Smooth muscle cell (in vitro differentiated cells): Measurements from ENCODE around the gene THOC7. TPM values are rescaled to one million over a fixed set of nuclear protein-coding genes. Genes with fewer than 3 reads are reported as not detected.
A peak's percentile ranks its signal among the peaks of the same experiment; 100 is the strongest.

Source experiments
- DNase-seq: peaks from one replicate; lab custom pipeline; 2025; ENCODE audit not compliant: unreplicated experiment; lab: John Stamatoyannopoulos, UW
- H2AFZ ChIP-seq: fragments of 200-600 bp; sonication (generic); 2 replicates; pipeline ENCODE4 v1.6.0; 2016; ENCODE audit warnings: antibody characterized with exemption, low read depth, mild to moderate bottlenecking
- H3F3A ChIP-seq: fragments of 200-600 bp; sonication (generic); 2 replicates; pipeline ENCODE4 v1.6.0; 2017; ENCODE audit warnings: antibody characterized with exemption, low read depth
- H3K27ac ChIP-seq: fragments of 200-600 bp; sonication (generic); 2 replicates; pipeline ENCODE4 v1.5.1; 2016; ENCODE audit warnings: low read depth, mild to moderate bottlenecking
- H3K27me3 ChIP-seq: fragments of 200-600 bp; sonication (generic); 2 replicates; pipeline ENCODE4 v1.6.1; 2016; ENCODE audit warnings: low read depth, mild to moderate bottlenecking
- H3K36me3 ChIP-seq: fragments of 200-600 bp; sonication (generic); 2 replicates; pipeline ENCODE4 v1.5.1; 2016; ENCODE audit warnings: low read depth
- H3K4me1 ChIP-seq: fragments of 200-600 bp; sonication (generic); 2 replicates; pipeline ENCODE4 v1.5.1; 2016; ENCODE audit warnings: low read depth
- H3K4me2 ChIP-seq: fragments of 200-600 bp; sonication (generic); 2 replicates; pipeline ENCODE4 v1.6.0; 2016; ENCODE audit warnings: mild to moderate bottlenecking
- H3K4me3 ChIP-seq: fragments of 200-600 bp; sonication (generic); 2 replicates; pipeline ENCODE4 v1.5.1; 2016; ENCODE audit warnings: mild to moderate bottlenecking
- H3K79me2 ChIP-seq: fragments of 200-600 bp; sonication (generic); 2 replicates; pipeline ENCODE4 v1.6.0; 2016; ENCODE audit warnings: low read depth, mild to moderate bottlenecking
- H3K9ac ChIP-seq: fragments of 200-600 bp; sonication (generic); 2 replicates; pipeline ENCODE4 v1.6.0; 2016; ENCODE audit warnings: low read depth
- H3K9me3 ChIP-seq: fragments of 200-600 bp; sonication (generic); replicated peaks from 2 replicates; pipeline ENCODE4 v1.5.1; 2016; ENCODE audit warnings: low read depth
- H4K20me1 ChIP-seq: fragments of 200-600 bp; sonication (generic); 2 replicates; pipeline ENCODE4 v1.6.0; 2016; ENCODE audit warnings: low read depth
- WGBS: methylation state at CpG from one replicate; pipeline ENCODE4 v1.1.7; 2016; ENCODE audit warnings: low lambda C conversion rate; 5-methylcytosine and 5-hydroxymethylcytosine counted together
- polyA plus RNA-seq: library from polyadenylated mRNA; unstranded; fragments of >200 nt; fragmentation: Nextera tagmentation; extraction: Ambion mirVana; gene quantifications from 2 replicates; pipeline ENCODE4 v1.2.1, GENCODE V29; 2016
- total RNA-seq: library from RNA; depleted of rRNA; stranded (reverse); fragments of >200 nt; gene quantifications from 2 replicates; pipeline ENCODE4 v1.2.3, GENCODE V29; 2014
- TF ChIP-seq, protein P1 (sequence below): fragments of 200-600 bp; sonication (generic); IDR thresholded peaks from 2 replicates; pipeline ENCODE4 v1.5.1; 2017; ENCODE audit warnings: borderline replicate concordance, mild to moderate bottlenecking, antibody characterized with exemption; ENCODE audit not compliant: insufficient read depth, poor library complexity, severe bottlenecking

Gene THOC7
- total and polyA plus RNA-seq, 2 experiments from 2014 or later: 57.3 to 59.9 TPM

DNA sequence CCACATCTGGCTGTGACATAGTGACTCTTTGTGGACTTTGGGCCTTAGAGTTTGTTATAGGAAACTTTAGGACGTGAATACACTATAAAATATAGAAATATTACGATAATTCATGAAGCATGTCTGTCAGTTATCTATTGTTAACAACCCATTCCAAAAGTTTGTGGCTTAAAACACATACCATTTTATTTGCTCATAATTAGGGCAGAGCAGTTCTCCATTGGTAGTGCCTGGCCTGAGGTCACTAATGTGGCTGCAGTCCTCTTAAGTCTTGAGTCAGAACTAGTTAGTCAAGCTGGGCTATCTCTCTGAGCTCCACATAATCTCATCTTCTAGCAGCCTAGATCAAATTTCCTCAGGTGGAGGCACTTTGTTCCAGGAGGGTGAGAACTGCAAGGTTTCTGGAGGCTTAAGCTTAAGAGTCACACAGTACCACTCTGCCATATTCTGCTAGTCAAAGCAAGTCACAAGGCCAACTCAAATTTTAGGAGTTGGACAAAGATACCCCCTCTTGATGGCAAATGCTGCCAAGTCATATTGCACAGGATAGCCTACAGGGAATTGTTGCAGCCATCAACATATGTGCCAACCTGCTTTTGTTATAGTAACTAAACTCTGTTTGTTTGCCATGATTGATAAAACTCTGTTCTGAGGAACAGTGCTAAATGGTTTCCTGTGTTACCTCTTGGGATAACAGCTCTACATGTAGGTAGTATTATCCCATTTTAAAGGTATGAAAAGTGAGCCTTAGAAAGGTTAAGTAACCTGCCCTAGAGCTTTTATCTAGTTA is 8.7 kb upstream of the THOC7 start:
- H3K79me2 ChIP-seq: peaks cover 54% of the 10 kb centered on the region
- peaks cover 79% of the 10 kb centered on the region for H4K20me1 ChIP-seq
- H3K4me1 ChIP-seq: peaks cover under 1% of the 10 kb centered on the region
- H3K27ac ChIP-seq: peak overlapping the region; percentile 51
- WGBS: 71% methylated on average over 2 of the region's 2 CpGs
- no peaks in the 10 kb centered on the region for H3K27me3 ChIP-seq
- H3K36me3 ChIP-seq: no peaks in the 10 kb centered on the region
- peak overlapping the region; percentile 51 for H3K4me2 ChIP-seq
- no peaks in the 10 kb centered on the region for H3K9me3 ChIP-seq
- no peak overlapping the region for H2AFZ ChIP-seq
- no peak overlapping the region for H3K4me3 ChIP-seq
- TF ChIP-seq, protein P1, sequence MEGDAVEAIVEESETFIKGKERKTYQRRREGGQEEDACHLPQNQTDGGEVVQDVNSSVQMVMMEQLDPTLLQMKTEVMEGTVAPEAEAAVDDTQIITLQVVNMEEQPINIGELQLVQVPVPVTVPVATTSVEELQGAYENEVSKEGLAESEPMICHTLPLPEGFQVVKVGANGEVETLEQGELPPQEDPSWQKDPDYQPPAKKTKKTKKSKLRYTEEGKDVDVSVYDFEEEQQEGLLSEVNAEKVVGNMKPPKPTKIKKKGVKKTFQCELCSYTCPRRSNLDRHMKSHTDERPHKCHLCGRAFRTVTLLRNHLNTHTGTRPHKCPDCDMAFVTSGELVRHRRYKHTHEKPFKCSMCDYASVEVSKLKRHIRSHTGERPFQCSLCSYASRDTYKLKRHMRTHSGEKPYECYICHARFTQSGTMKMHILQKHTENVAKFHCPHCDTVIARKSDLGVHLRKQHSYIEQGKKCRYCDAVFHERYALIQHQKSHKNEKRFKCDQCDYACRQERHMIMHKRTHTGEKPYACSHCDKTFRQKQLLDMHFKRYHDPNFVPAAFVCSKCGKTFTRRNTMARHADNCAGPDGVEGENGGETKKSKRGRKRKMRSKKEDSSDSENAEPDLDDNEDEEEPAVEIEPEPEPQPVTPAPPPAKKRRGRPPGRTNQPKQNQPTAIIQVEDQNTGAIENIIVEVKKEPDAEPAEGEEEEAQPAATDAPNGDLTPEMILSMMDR: no peak
- H3K9ac ChIP-seq: no peak overlapping the region
- DNase-seq: no peak
- peaks cover 4% of the 10 kb centered on the region for H3F3A ChIP-seq

DNA sequence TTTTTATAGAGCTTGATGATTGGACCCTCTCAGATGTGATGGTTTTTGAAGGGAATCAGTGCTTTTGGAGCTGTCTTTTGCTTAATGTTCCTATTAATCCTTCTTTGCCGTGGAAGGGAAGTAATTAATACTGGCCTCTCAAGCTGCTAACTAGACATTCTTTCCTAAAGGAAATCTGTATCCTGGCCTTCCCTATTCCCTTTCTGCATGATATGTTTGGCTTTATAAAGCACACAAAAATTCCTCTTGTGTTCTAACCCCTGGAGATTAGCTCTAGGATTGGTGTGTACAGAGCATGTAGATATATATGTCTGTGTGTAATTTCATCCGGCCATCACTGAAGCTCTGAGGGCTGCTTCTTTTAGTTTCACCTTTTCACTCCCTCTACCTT is 7.0 kb upstream of the THOC7 start:
- Histone ChIP-seq H2AFZ (no peak overlapping the region), H3K27me3 (no peaks in the 10 kb centered on the region), H3K9ac (no peak overlapping the region), H4K20me1 (peaks cover 64% of the 10 kb centered on the region), H3K4me3 (no peak overlapping the region), H3K9me3 (no peaks in the 10 kb centered on the region), H3F3A (no peaks in the 10 kb centered on the region), H3K36me3 (no peaks in the 10 kb centered on the region), H3K4me2 (no peak overlapping the region), H3K27ac (no peak overlapping the region), H3K79me2 (peaks cover 55% of the 10 kb centered on the region), H3K4me1 (no peaks in the 10 kb centered on the region)
- no peak for DNase-seq
- 72% methylated on average over 2 of the region's 2 CpGs for WGBS
- TF ChIP-seq, protein P1: no peak

DNA sequence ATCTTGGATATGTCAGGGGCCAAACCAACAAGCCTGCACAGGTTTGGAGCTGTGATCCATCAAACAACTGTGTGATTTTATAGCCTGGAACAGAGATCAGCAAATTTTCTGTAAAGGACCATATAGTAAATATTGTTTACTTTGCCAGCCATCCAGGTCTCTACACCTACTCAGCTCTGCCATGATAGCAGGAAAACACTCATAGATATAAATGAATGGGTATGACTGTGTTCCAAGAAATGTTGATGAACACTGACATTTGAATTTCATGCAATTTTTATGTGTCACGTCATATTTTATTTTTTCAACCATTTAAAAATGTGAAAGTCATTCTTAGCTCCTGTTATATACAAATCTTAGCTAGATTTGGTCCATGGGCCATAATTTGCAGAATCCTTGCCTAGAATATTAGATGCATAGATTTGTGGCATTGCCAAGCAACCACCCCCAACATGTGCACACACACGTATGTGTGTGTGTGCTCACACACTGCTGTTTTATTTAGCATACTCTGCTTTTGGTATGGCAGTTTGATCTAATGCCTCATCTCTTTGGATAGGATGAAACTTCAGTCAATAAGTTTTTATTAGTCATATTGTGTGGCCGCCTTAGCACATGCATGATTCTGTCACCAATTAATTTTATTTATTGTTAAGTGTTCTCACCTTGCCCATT is 6.5 kb upstream of the THOC7 start:
- no peak overlapping the region for H2AFZ ChIP-seq
- peaks cover 58% of the 10 kb centered on the region for H3K79me2 ChIP-seq
- H3K4me3 ChIP-seq: no peak overlapping the region
- H3K27ac ChIP-seq: no peak overlapping the region
- H3K4me1 ChIP-seq: peaks cover 2% of the 10 kb centered on the region
- 97% methylated on average over 3 of the region's 3 CpGs for WGBS
- DNase-seq: no peak
- H3K9me3 ChIP-seq: no peaks in the 10 kb centered on the region
- no peak overlapping the region for H3K4me2 ChIP-seq
- H3F3A ChIP-seq: no peaks in the 10 kb centered on the region
- TF ChIP-seq, protein P1: no peak
- peaks cover 59% of the 10 kb centered on the region for H4K20me1 ChIP-seq
- H3K9ac ChIP-seq: no peak overlapping the region
- no peaks in the 10 kb centered on the region for H3K27me3 ChIP-seq
- H3K36me3 ChIP-seq: no peaks in the 10 kb centered on the region
